Cortex of kidney (tissue), 1 donor: ENCODE measurements around the gene GSK3A.

Source experiments
- DNase-seq: peaks from one replicate; lab custom pipeline; 2025; lab: John Stamatoyannopoulos, UW

GSK3A gene

GRCh38 chr19:42199440-42200115, 42.8 kb downstream of the GSK3A start:
- DNase-seq = no peak

DNA sequence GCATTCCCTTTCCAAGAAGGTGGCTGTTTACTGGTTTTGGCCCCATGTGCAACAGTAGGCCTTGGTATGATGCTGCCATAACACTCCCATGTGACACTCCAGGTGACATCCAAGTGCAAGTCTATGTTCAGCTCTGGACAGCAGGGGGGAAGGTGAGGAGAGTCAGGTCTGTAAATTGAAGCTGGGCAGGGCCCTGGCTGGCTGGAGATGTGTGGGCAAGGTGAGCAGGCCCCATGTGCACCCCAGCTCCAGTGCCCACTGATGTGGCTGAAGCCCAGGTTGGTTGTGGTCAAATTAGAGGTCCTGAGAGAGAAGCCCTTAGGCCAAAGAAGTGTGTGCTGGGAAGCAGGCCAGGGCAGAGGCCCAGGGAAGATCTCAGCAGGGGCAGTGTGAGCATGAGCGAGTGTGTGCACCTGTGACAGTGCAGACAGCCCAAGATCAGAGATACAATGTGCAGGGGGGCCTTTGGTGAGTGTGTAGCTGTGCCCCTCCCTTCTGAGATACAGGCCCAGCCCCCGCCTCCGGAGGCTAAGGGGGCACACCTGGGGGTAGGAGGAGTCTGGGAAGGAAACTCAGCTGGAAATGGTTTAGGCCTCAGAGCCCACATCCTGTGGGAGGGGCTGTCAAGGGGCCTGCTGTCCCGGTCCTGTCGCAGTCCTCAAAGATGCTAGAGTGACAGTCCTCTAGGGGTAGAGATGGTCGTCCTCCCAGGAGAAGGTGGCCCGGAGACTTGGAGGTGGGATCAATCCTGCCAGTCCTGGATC, 43.5 kb downstream of the GSK3A start:
- no peak for DNase-seq

DNA sequence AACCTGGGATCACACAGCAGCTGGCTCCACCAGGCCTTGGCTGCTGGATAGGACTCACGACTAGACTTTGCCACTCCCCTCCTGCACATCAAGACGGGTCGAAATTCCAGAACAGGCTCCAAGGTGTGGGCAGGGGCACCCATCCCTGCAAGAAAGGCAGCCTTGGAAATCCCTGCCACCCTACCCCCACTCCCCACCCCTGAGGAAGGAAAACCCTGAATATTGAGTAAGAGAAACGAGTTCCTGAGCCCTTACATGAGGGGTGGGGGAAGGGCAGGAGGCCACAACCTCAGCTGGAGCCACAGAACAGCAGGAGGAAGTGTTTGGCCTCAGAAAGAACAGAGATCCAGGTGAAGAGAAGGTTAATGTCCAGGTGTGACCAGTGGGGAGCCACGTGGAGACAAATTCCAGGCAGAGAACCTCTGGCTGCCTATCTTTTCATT, 45.0 kb downstream of the GSK3A start:
- no peak for DNase-seq

DNA sequence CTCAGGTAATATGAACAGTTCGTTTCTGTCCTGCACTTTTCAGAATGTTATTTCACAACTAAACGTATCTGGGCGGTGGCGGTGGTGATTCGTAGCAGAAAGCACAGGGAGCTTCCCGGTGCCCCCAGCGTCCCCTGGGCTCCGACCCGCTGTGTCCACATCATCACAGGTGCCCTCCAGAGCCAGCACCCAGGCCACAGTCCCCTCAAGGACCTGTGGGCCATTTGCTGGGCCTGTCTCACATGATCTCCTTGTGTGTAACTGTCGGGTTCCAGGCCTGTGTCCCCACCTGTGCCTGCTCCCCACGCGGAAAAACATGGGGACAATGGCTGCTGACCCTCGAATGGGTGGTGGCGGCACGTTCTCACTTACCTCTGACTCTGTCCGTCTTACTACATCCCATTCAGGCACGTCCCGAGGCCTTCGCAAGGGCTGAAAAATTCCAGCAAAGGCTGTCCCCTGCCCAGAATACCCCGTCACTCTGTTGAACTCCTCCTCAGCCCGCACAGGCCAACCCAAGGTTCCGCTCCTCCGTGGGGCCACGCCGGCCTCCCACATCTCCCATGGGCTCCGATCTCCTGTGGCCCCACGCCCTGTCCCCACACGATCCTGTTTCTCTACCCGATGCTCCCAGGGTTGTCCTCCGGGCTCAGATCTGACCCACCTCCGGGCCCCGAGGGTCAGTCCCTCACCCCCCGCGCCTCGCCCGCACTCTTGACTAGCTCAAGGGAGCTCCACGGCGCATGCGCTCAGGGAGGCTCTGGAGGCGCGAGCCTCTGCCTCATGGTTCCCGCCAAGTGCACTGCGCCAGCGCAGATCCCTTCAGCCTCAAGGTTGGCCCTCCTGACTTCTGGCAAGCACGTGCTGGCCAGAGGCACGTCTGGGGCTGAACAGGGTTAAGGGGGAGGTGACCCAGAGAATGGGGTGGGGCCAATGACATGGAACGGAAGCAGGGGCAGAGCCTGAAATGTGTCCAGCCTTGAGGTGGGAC, 46.1 kb downstream of the GSK3A start:
- DNase-seq = no peak

DNA sequence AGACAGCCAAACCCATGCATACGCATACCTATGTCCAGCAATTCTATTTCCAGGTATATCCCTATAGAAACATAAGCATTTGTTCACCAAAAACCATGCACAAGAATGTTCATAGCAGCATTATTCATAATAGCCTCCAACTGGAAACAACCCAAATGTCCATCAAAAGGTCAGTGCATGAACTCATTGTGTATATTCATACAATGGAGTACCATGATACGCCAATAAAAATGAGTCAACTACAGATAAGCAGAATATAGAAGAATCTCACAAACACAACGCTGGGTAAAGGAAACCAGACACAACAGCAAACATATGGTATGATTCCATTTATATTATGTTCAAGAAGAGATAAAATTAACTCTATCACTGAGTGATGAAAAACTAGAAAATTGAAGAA, 48.7 kb downstream of the GSK3A start:
- no peak for DNase-seq

DNA sequence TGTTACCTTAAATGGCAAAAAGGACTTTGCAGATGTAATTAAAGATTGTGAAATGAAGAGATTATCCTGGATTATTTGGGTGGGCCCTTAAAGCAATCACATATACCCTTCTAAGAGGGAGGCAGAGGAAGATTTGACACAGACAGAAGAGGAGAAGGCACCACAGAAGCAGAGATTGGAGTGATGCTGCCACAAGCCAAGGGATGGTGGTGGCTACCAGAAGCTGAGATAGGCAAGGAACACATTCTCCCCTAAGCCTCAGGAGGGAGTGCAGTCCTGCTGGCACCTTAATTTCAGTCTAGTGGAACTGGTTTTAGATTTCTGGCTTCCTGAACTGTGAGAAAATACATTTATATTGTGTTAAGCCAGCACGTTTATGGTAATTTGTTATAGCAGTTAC, 49.1 kb downstream of the GSK3A start:
- no peak for DNase-seq

DNA sequence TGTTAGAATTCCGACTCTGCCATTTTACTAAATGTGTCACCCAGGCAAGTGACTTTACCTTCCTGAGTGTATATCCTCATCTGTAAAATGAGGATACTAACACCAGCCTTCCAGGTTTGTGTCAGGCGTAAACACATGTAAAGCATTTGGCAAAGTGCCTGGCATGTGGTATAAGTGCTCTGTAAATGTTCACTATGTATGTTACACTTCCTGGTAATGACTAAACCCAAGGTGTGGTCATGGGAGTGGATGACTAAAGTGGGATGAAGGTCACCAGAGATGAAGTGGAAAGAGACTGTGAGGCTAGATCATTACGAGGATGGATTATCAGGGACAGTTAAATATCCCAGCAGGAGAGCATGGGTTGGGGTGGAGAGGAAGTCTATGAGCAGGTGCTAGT, 50.5 kb downstream of the GSK3A start:
- DNase-seq = no peak

- DNase-seq = no peak
Observed at GRCh38 chr19:42191330-42191729, 51.1 kb downstream of the GSK3A start.

GRCh38 chr19:42189133-42189532, 53.3 kb downstream of the GSK3A start:
- no peak for DNase-seq

DNA sequence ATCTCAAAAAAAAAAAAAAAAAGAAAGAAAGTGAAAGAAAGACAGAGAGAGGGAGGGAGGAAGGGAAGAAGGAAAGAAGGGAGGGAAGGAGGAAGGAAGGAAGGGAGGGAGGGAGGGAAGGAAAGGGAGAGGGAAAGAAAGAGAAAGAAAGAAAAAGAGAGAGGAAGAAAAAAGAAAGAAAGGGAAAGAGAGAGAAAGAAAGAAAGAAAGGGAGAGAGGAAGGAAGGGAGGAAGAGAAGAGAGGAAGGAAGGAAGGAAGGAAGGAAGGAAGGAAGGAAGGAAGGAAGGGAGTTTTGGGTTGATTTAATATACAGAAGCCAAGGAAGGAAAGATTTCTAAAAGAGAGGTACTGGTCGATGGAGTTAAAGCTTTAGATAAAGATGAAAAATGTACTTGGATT, 53.7 kb downstream of the GSK3A start:
- DNase-seq = no peak

- no peak for DNase-seq
Observed at GRCh38 chr19:42185277-42185676, 57.1 kb downstream of the GSK3A start.

- DNase-seq = no peak
Observed at GRCh38 chr19:42184401-42184861, 58.0 kb downstream of the GSK3A start.
